SIG-M5 treated with dmso at 0.1 percent for 504 hours (cell line): Measurements from ENCODE around the gene IGFALS.
"Not testable (repeated sequence)": the region's sequence is repeated elsewhere in the genome, so short reads cannot be mapped to it uniquely, and the experiment has no call there.

ENCODE experiments used
- DNase-seq: peaks from one replicate; lab custom pipeline; 2025; ENCODE audit not compliant: unreplicated experiment; lab: John Stamatoyannopoulos, UW

IGFALS gene

DNA sequence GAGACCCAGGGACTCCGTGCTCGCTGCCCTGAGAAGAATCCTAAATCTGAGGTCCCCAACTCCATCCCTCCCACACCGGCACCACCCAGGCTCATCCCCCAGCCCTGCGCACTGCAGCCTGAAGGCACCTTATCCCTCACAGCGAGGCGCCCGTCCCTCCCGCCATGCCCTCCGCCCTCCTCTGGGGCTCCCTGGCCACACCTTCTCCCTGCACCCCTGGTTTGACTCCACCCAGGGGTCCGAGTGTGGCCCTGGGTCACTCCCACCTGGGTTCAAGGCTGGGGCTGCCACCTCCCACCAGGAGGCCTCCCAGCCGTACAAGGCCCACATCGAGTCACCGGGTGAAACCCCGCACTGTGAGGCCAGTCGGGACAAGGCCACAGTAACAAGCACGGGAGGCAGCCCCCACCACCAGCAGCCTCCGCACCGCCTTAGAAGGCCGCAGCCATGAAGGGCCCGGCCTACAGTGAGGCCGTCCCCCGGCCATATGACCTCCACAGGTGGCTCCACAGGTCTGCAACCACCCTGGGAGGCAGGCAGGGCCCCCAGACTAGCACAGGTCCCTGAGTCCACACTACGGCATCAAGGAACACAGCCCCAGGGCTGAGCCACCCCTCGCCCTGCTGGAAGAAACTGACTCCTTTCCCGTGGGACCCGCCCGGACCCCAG, 24.8 kb upstream of the IGFALS start:
- DNase-seq, result no peak

DNA sequence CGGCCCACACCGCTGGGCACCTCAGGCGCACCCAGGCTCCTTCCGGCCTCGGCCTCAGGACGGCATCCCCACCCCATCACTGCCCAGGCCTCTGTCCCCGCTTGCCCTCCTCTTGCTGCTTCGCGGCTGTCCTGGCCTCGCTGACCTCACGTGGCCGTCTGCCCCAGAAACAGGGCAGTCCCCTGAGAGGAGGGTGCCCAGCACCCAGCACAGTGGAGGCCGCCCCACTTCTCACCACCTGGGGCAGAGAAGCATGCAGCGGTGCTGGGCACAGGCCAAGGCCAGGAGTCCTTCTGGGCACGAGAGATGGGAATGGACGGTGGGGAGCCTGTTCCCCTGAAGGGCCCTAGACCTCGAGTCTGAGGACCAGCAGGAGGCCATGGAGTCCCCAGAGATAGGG, 24.2 kb upstream of the IGFALS start:
- DNase-seq, result no peak

GRCh38 chr16:1817276-1817589, 23.7 kb upstream of the IGFALS start:
- DNase-seq, result no peak

DNA sequence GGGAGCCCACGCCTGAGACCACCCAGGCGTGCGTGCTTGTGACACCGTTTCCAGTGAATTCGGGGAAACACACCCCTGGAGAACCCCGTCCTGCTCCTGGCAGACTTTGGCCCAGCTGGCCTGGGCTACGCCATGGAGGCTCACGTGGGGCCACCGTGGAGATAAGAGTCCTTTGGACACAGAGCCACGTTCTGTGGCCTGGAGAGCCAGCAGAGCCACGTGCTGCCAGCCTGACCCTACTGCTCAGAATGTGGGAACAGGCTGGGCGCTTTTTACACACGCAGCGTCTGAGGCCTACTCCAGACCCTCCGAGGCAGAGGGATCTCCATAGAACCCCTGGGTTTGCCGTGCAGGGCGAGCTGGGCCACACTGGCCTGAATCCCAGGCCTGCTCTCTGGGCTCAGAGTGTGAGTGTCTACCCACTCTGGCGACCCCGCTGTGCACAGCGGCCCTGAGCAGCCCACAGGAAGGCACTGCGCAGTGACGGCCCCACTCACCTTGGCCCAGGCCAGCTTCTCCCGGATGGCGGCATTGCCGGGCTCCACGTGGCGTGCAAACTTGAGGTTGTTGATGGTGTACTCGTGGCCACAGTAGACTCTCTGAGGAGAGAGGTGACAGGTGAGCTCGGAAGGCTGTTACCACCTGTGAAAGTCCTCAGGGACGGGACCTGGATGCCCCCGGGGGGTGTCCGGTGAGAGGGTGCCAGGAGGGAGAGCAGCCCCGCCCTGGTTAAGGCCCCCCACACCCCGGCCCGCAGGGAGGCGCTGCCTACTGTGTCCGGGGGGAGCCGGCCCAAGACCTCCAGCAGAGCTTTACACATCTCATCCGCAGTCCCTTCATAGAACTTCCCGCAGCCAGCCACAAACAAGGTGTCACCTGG, 23.1 kb upstream of the IGFALS start:
- no peak for DNase-seq

DNA sequence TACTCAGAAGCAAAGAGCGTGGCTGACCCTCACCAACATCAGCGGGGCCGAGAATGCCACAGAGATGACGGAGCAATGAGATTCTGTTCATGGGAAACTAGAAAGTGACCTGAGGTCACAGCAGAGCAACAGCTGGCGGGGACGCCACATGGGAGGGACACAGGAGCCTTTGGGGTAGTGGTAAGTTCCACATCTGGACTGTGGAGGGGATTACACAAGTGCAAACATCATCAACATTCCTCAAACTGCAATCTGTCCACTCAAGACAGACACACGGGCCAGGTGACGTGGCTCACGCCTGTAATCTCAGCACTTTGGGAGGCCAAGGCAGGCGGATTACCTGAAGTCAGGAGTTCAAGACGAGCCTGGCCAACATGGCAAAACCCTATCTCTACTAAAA, 22.0 kb upstream of the IGFALS start:
- DNase-seq, result no peak

- peak; percentile 27 for DNase-seq
These were observed 19.2 kb upstream of the IGFALS start for GRCh38 chr16:1812732-1813163.

- no peak for DNase-seq
These were observed 17.0 kb upstream of the IGFALS start for GRCh38 chr16:1810536-1810935.

- no peak for DNase-seq
These were observed 16.6 kb upstream of the IGFALS start for GRCh38 chr16:1810106-1810505.

- DNase-seq, result no peak
These were observed 15.8 kb upstream of the IGFALS start for GRCh38 chr16:1809281-1809801.

GRCh38 chr16:1808691-1809090, 15.2 kb upstream of the IGFALS start:
- DNase-seq, result no peak

DNA sequence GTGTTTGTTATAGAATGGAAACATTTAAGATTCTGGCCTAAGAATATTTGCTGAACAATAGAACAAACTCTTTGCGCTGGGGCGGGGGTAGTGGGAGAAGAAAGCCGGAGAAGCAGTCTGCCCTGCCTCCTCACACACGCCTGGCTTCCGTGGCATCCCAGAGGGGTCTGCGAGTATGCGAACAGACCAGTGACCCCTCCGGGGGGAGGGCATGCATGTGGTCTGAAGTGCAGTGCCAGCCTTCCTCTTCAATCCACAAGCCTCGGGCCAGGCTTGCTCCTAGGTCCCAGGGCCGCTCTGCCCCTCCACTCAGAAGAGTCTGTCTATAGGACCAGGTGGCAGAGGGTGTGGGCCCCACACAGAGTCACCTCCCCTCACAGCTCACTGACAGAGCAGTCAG, 14.1 kb upstream of the IGFALS start:
- no peak for DNase-seq

DNA sequence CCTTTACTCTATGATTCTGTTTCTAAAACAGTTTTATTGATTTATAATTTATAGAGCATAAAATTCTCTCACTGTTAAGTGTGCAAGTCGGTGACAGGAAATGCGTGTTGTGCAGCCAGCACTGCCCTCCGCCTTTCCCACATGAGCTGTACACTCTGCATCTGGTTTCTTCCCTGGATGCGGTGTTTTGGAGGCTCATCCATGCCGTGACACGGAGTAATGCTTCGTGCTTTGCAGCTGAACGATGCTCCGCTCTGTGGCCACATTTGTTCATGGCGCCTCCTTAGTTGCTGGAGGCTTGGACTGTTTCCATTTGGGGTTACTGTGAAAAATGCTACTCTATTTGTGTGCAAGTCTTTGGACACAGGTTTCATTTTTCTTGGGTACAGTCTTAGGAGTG, 7.2 kb upstream of the IGFALS start:
- DNase-seq, result no peak

DNA sequence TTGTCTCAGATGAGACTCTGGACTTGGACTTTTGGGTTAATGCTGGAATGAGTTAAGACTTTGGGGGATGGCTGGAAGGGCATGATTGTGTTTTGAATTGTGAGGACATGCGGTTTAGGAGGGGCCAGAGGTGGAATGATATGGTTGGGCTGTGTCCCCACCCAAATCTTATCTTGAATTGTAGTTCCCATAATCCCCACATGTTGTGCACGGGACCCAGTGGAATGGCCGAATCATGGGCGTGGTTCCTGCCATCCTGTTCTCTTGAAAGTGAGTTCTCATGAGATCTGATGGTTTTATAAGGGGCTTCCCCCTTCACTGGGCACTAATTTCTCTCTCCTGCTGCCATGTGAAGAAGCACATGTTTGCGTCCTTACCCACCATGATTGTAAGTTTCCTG, 5.8 kb upstream of the IGFALS start:
- DNase-seq, result not testable (repeated sequence)

GRCh38 chr16:1794908-1795666, 1.6 kb upstream of the IGFALS start:
- no peak for DNase-seq

GRCh38 chr16:1794221-1794871, 841 bp upstream of the IGFALS start:
- DNase-seq, result no peak

GRCh38 chr16:1792836-1793577, 498 bp downstream of the IGFALS start:
- DNase-seq, result no peak

DNA sequence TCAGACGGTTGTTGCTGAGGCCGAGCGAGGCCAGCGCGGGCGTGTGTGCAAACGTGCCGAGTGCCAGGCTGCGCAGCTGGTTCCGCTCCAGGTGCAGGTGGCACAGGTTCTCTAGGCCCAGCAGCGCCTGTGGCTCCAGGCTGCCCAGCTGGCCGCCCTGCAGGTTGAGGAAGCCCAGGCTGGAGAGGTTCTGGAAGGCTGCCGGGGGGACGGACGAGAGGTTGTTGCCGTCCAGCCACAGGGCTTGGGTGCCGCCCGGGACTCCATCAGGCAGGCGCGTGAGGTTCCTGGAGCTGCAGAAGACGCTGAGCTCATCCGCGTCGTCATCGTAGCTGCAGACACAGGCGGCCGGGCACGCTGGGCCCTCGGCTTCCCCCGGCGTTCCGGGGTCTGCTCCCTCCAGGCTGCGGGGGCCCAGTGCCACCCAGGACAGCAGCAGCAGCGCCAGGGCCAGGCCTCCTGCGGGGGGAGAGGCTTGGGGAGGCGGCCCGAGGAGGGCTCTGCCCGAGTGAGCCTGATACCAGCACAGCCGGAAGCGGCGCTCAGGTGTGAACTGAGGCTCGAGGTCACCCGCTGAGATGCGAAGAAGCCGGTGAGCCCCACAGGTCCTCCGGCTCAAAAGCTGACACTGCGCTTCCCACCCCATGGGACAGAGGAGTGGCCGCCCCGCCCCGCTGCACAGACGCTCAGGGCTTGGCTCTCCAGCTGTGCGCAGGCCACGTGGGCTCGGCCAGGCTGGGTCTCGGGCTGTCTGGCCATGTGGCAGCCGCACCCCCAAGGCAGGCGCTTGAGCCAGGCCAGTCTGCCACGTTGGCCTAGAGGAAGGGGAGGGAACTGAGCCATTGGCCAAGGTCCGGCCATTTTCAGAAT, 1.3 kb downstream of the IGFALS start:
- DNase-seq, result no peak

GRCh38 chr16:1791256-1791942, 2.1 kb downstream of the IGFALS start:
- DNase-seq, result no peak
